K562 (cell line): ENCODE results near the gene TCF25. TPM values are rescaled to one million over a fixed set of nuclear protein-coding genes. Genes with fewer than 3 reads are reported as not detected.
A peak's percentile ranks its signal among the peaks of the same experiment; 100 is the strongest.

Source experiments
- ATAC-seq: fragments of 200-7000 bp; cut with Tn5 transposase; 3 replicates; pipeline ENCODE4 v1.9.1; 2020; ENCODE audit warnings: moderate library complexity
- BruUV-seq: library from RNA; stranded (reverse); fragments of 400-500 nt; replicated peaks from 2 replicates; lab custom pipeline; 2021; lab: Mats Ljungman, UMichigan
- CTCF ChIA-PET: fragments of 300-600 bp; formaldehyde crosslinking; extraction: SDS; loops from one replicate; lab custom pipeline; 2021; ENCODE audit warnings: low intra/inter-chr PET ratio; lab: Yijun Ruan, JAX
- POLR2A ChIA-PET: fragments of 300-600, 350-650 bp; sonication (Branson Sonifier 250); formaldehyde crosslinking; extraction: SDS; loops from one replicate; lab custom pipeline; 2021; ENCODE audit warnings: antibody characterized with exemption, inconsistent platforms; lab: Yijun Ruan, JAX
- DNase-seq, 4 experiments: peaks; one replicate each; pipeline versions ENCODE4 v3.0.0 to v3.0.0-alpha.2; 2011 to 2018; ENCODE audit warnings: low spot score in 3 of 4, mixed read lengths in 3 of 4; ENCODE audit errors: extremely low read depth in 1 of 4
- FAIRE-seq: peaks from 2 replicates; lab custom pipeline; 2011; peaks lifted over from hg19 to GRCh38; lab: Jason Lieb, UNC
- H2AFZ ChIP-seq: 2 replicates; pipeline ENCODE4 v1.6.0; 2011; ENCODE audit warnings: low read depth, low read length, control low read depth, inconsistent platforms
- H3K27ac ChIP-seq: fragments of 200-600 bp; 3 replicates; pipeline ENCODE4 v1.8.0; 2011; ENCODE audit warnings: low read depth, mild to moderate bottlenecking, control low read depth, inconsistent platforms, low read length, moderate library complexity, mixed read lengths; ENCODE audit errors: extremely low read depth
- H3K27me3 ChIP-seq, 2 experiments: fragments of 300-600 bp in 1 of 2; 2 replicates in 1 of 2; 3 replicates in 1 of 2; pipeline versions ENCODE4 v1.6.0 to v1.8.0; 2011; ENCODE audit warnings: inconsistent platforms in 2 of 2, low read length in 2 of 2, mild to moderate bottlenecking in 1 of 2, mixed read lengths in 1 of 2, moderate library complexity in 1 of 2; ENCODE audit not compliant: control insufficient read depth in 2 of 2, insufficient read depth in 2 of 2
- H3K36me3 ChIP-seq: fragments of 300-600 bp; 3 replicates; pipeline ENCODE4 v1.8.0; 2011; ENCODE audit warnings: mild to moderate bottlenecking, low read length, inconsistent platforms; ENCODE audit not compliant: control insufficient read depth, insufficient read depth
- H3K4me1 ChIP-seq, 2 experiments: fragments of 200-600 bp in 1 of 2; replicated peaks in 1 of 2; 2 replicates in 1 of 2; 3 replicates in 1 of 2; pipeline versions ENCODE4 v1.5.1 to v1.8.0; 2011; ENCODE audit warnings: inconsistent platforms in 2 of 2, low read length in 2 of 2, mild to moderate bottlenecking in 1 of 2, mixed read lengths in 1 of 2, moderate library complexity in 1 of 2; ENCODE audit not compliant: control insufficient read depth in 2 of 2, insufficient read depth in 2 of 2
- H3K4me2 ChIP-seq: 2 replicates; pipeline ENCODE4 v1.6.1; 2011; ENCODE audit warnings: low read length, control low read depth, inconsistent platforms, mixed read lengths; ENCODE audit not compliant: insufficient read depth
- H3K4me3 ChIP-seq: fragments of 200-600 bp; sonication (generic), shearing (Covaris generic); 2 replicates; pipeline ENCODE4 v1.5.1; 2016; ENCODE audit warnings: control low read depth, inconsistent platforms
- H3K79me2 ChIP-seq: fragments of 200-600 bp; 3 replicates; pipeline ENCODE4 v1.8.0; 2011; ENCODE audit warnings: low read length, inconsistent platforms; ENCODE audit not compliant: control insufficient read depth, insufficient read depth
- H3K9ac ChIP-seq, 2 experiments: 2 replicates each; pipeline versions ENCODE4 v1.6.0 to v1.6.1; 2011; ENCODE audit warnings: low read depth in 2 of 2, low read length in 2 of 2, control low read depth in 1 of 2, inconsistent platforms in 1 of 2, mild to moderate bottlenecking in 1 of 2, mixed read lengths in 1 of 2; ENCODE audit not compliant: insufficient read depth in 1 of 2
- H3K9me1 ChIP-seq: one replicate; pipeline ENCODE4 v1.6.0; 2011; ENCODE audit warnings: inconsistent platforms, mild to moderate bottlenecking, low read length, moderate library complexity; ENCODE audit not compliant: control insufficient read depth, insufficient read depth
- H3K9me3 ChIP-seq: replicated peaks from 2 replicates; pipeline ENCODE4 v1.5.1; 2011; ENCODE audit warnings: low read depth, low read length, inconsistent platforms; ENCODE audit not compliant: control insufficient read depth, insufficient read depth
- H4K20me1 ChIP-seq: replicated peaks from 2 replicates; pipeline ENCODE4 v1.6.1; 2011; ENCODE audit warnings: low read length, inconsistent platforms, mixed read lengths; ENCODE audit not compliant: control insufficient read depth, insufficient read depth
- BRCA1 ChIP-seq, 2 experiments: fragments of 450-650 bp in 1 of 2; sonication (generic) in 1 of 2; formaldehyde crosslinking in 1 of 2; IDR thresholded peaks; 2 replicates each; pipeline versions ENCODE4 v1.5.0 to v1.6.1; 2017 to 2020; ENCODE audit warnings: mild to moderate bottlenecking in 1 of 2, missing genetic modification reagents in 1 of 2
- CHCHD3 ChIP-seq: fragments of 250-450 bp; sonication (Bioruptor Pico); IDR thresholded peaks from 2 replicates; pipeline ENCODE4 v2.1.2; 2022; ENCODE audit warnings: mild to moderate bottlenecking
- CXXC5 ChIP-seq: fragments of 250-450 bp; sonication (Bioruptor Pico); IDR thresholded peaks from 2 replicates; pipeline ENCODE4 v1.8.0; 2022; ENCODE audit warnings: inconsistent platforms, mild to moderate bottlenecking, moderate library complexity
- FOXK1 ChIP-seq: sonication (generic); formaldehyde crosslinking; IDR thresholded peaks from 2 replicates; pipeline ENCODE4 v1.8.0; 2022; ENCODE audit warnings: missing genetic modification reagents, mild to moderate bottlenecking, borderline replicate concordance
- PML ChIP-seq: IDR thresholded peaks from 2 replicates; pipeline ENCODE4 v1.6.1; 2012; ENCODE audit warnings: low read length, inconsistent platforms
- POLR2A ChIP-seq: fragments of 450-650 bp; conservative IDR thresholded peaks from 2 replicates; pipeline ENCODE4 v1.6.1; 2016
- POLR2B ChIP-seq: fragments of 450-650 bp; IDR thresholded peaks from 2 replicates; pipeline ENCODE4 v1.6.1; 2018; ENCODE audit warnings: low read depth; ENCODE audit not compliant: partially characterized antibody
- POLR2G ChIP-seq: fragments of 200-400 bp; formaldehyde crosslinking; IDR thresholded peaks from 2 replicates; pipeline ENCODE4 v1.6.1; 2017; ENCODE audit warnings: low read depth, mild to moderate bottlenecking, antibody characterized with exemption, low read length, moderate library complexity
- TAF9B ChIP-seq: fragments of 450-650 bp; IDR thresholded peaks from 2 replicates; pipeline ENCODE4 v1.6.1; 2018; ENCODE audit warnings: mild to moderate bottlenecking; ENCODE audit not compliant: partially characterized antibody
- ZNF431 ChIP-seq: sonication (generic); formaldehyde crosslinking; IDR thresholded peaks from 2 replicates; pipeline ENCODE4 v1.8.0; 2022; ENCODE audit warnings: mild to moderate bottlenecking, missing genetic modification reagents
- ZNF639 ChIP-seq, 2 experiments: fragments of 200-800 bp in 1 of 2; sonication (Bioruptor generic) in 1 of 2; sonication (generic) in 1 of 2; formaldehyde crosslinking in 1 of 2; IDR thresholded peaks in 1 of 2; conservative IDR thresholded peaks in 1 of 2; 2 replicates each; pipeline versions ENCODE4 v1.5.0 to v1.6.1; 2016 to 2020; ENCODE audit warnings: missing compliant biosample characterization in 1 of 2, missing genetic modification characterization in 1 of 2, missing genetic modification reagents in 1 of 2
- ZNF75A ChIP-seq: fragments of 450-650 bp; formaldehyde crosslinking; IDR thresholded peaks from 2 replicates; pipeline ENCODE4 v1.4.0; 2020; ENCODE audit warnings: mild to moderate bottlenecking
- WGBS: fragments of 100-300 bp; shearing (Covaris generic); methylation state at CpG from one replicate; pipeline ENCODE4 v1.1.6; 2016; ENCODE audit warnings: low coverage, mixed read lengths; ENCODE audit not compliant: insufficient coverage; ENCODE audit errors: missing lambda C conversion rate; 5-methylcytosine and 5-hydroxymethylcytosine counted together
- in situ Hi-C: fragments of 300-500 bp; cut with MboI; formaldehyde crosslinking; loops from 4 replicates; pipeline ENCODE4 v1.15.0; 2018; ENCODE audit warnings: inconsistent platforms, mixed read lengths
- intact Hi-C: fragments of 100-400 bp; cut with micrococcal nuclease; formaldehyde crosslinking; loops from 2 replicates; pipeline ENCODE4 v1.14.2; 2022
- polyA plus RNA-seq, 8 experiments: library from polyadenylated mRNA; depleted of rRNA in 4 of 8; stranded (reverse) in 5 of 8; unstranded in 3 of 8; fragments of >200 nt; fragmentation: Nextera tagmentation in 2 of 8; fragmentation: Illumina TruSeq in 1 of 8; extraction: Ambion mirVana in 2 of 8; extraction: Trizol in 1 of 8; gene quantifications; 2 replicates each; pipeline versions ENCODE4 v1.2.1 to v1.2.3, GENCODE V29; 2011 to 2014; ENCODE audit warnings: inconsistent platforms in 1 of 8, missing spikeins in 1 of 8
- total RNA-seq, 7 experiments: library from RNA; depleted of rRNA in 6 of 7; stranded (reverse); fragments of >200 nt in 6 of 7; fragmentation: Illumina TruSeq in 2 of 7; extraction: Trizol in 2 of 7; gene quantifications; 2 replicates each; pipeline versions ENCODE4 v1.2.1 to v1.2.3, GENCODE V29; 2011 to 2021; ENCODE audit warnings: low replicate concordance in 1 of 7

The TCF25 gene
- total and polyA plus RNA-seq, 9 of the 15 experiments (the other 6 are each of a cell fraction or from before 2014, with no cell fraction given): 9.0 to 154 (median 83.8) TPM

- no peak for TF ChIP-seq ZNF75A (CRISPR knock-in tag)
- no peak for TF ChIP-seq PML
- TF ChIP-seq CXXC5 (CRISPR knock-in tag): no peak
- no peak for TF ChIP-seq BRCA1 (IDR thresholded peaks at IDR 0.05)
- TF ChIP-seq BRCA1 (CRISPR knock-in tag; IDR thresholded peaks at IDR 0.05): no peak
- TF ChIP-seq ZNF431 (CRISPR knock-in tag): no peak
- no peak for TF ChIP-seq ZNF639 (CRISPR knock-in tag; conservative IDR thresholded peaks at IDR 0.05 in 1 of 2, IDR thresholded peaks at IDR 0.05 in 1 of 2)
- TF ChIP-seq POLR2G: peak; percentile 50; the same call in 1 of the 2 replicates
- no peak for TF ChIP-seq FOXK1 (CRISPR knock-in tag)
- no peak for TF ChIP-seq TAF9B
- 0 out of 2 replicates have a peak, but pooled peaks have one; percentile 5 for TF ChIP-seq POLR2A
- no peak for TF ChIP-seq CHCHD3 (CRISPR knock-in tag)
- TF ChIP-seq POLR2B: no peak
- Histone ChIP-seq H3K9me1 (no peaks in the 10 kb centered on the region), H3K27me3 (no peaks in the 10 kb centered on the region), H3K4me3 (no peak overlapping the region), H2AFZ (no peak overlapping the region), H3K4me1 (peaks cover 4 to 48% of the 10 kb centered on the region in 2 experiments), H3K4me2 (no peak overlapping the region), H3K36me3 (peaks cover 44% of the 10 kb centered on the region; the same call in 2 of the 3 replicates), H3K27ac (no peak overlapping the region), H4K20me1 (no peaks in the 10 kb centered on the region), H3K9me3 (no peaks in the 10 kb centered on the region), H3K79me2 (no peaks in the 10 kb centered on the region), H3K9ac (no peak overlapping the region)
- CTCF ChIA-PET: no interaction called here
- intact Hi-C loops: loop anchor here (5.0 kb wide), 1 partner anchor 210 kb away; the partner anchor contains the start of gene SPATA2L
- ATAC-seq (no peak), DNase-seq (no peak), FAIRE-seq (no peak)
- WGBS: 89% methylated on average over 8 of the region's 14 CpGs
- no TSS peak for BruUV-seq
- POLR2A ChIA-PET: interaction anchor here (0.8 to 4.2 kb wide), 3 partner anchors 10 to 207 kb away, joined by 3 to 19 read pairs (median 3); partner anchors contain the start of gene TUBB3
- in situ Hi-C loops: no loop called here
Observed at GRCh38 chr16:89912627-89913026, 39.2 kb downstream of the TCF25 start.
